Activated naive CD8-positive, alpha-beta T cell (primary cell): ENCODE measurements around the gene CHMP4B.

Source experiments
- H3K27ac Mint-ChIP-seq: one replicate; pipeline ENCODE4 v1.8.0; 2021; ENCODE audit warnings: mixed read lengths
- H3K27me3 Mint-ChIP-seq: one replicate; pipeline ENCODE4 v1.8.0; 2021; ENCODE audit warnings: mixed read lengths
- H3K36me3 Mint-ChIP-seq: one replicate; pipeline ENCODE4 v1.8.0; 2021; ENCODE audit warnings: mixed read lengths
- H3K4me1 Mint-ChIP-seq: one replicate; pipeline ENCODE4 v1.8.0; 2021; ENCODE audit warnings: low read depth, mixed read lengths
- H3K4me3 Mint-ChIP-seq: one replicate; pipeline ENCODE4 v1.8.0; 2021; ENCODE audit warnings: mild to moderate bottlenecking, mixed read lengths
- H3K9me3 Mint-ChIP-seq: one replicate; pipeline ENCODE4 v1.8.0; 2021; ENCODE audit warnings: low read depth, mixed read lengths

The CHMP4B gene

DNA sequence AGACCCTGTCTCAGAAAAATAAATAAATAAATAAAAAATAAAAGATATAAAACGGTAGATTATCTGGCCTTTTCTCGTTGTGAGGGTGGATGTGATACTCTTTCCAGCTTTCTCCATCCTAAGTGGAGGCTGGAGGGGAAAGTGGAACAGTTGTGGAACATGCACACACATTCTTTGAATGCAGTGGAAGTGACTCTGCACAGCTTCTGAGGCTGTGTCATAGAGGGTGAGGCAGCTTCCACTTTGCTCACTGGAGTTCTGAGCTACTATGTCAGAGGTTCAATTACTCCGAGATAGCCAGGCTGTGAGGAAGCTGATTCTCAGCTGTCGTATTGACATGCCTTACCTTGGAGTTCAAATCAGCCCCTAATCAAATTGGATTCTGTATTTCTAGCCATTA, 82.2 kb downstream of the CHMP4B start:
- Mint-ChIP-seq H3K9me3 (peaks cover 6% of the 10 kb centered on the region), H3K4me1 (no peaks in the 10 kb centered on the region), H3K36me3 (no peaks in the 10 kb centered on the region), H3K27me3 (peaks cover 1% of the 10 kb centered on the region), H3K4me3 (no peak overlapping the region), H3K27ac (no peak overlapping the region)

DNA sequence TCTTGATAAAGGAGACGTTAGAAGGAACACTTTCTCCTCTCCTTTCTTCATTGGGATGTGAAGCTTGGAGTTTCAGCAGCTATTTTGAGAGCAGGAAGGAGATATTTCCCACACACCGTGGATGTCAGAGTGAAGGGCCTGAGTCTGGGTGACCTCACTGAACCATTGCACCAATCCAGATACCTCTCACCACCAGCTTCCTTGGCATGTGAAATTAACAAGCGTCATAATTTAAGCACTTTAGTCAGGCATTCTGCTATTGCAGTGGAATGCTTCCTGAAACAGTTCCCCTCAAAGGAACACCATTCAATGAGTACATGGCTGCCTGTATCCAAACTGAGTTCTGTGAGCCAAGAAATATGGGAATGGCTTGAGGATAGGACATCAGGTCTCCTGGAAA, 83.7 kb downstream of the CHMP4B start:
- Mint-ChIP-seq H3K4me3 (no peak overlapping the region), H3K9me3 (peaks cover 6% of the 10 kb centered on the region), H3K4me1 (no peaks in the 10 kb centered on the region), H3K27me3 (peaks cover 1% of the 10 kb centered on the region), H3K36me3 (no peaks in the 10 kb centered on the region), H3K27ac (no peak overlapping the region)

DNA sequence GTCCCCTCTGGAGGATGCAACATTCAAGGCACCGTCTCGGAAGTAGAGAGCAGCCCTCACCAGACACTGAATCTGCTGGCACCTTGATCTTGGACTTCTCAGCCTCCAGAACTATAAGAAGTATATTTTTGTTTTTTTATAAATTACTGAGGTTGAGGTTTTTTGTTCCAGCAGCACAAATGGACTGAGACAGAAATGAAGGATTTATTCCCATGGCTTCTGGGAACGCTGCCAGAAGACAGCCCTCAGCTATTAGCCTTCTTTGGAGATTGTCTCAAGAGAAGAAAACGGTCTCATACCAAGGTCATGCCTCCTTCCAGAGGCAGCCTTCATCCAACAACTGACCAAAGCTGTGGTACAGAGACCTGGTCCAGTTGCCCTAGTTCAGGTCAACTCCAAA, 85.4 kb downstream of the CHMP4B start:
- Mint-ChIP-seq H3K27me3 (peaks cover 4% of the 10 kb centered on the region), H3K9me3 (no peaks in the 10 kb centered on the region), H3K4me1 (no peaks in the 10 kb centered on the region), H3K4me3 (no peak overlapping the region), H3K27ac (no peak overlapping the region), H3K36me3 (no peaks in the 10 kb centered on the region)

DNA sequence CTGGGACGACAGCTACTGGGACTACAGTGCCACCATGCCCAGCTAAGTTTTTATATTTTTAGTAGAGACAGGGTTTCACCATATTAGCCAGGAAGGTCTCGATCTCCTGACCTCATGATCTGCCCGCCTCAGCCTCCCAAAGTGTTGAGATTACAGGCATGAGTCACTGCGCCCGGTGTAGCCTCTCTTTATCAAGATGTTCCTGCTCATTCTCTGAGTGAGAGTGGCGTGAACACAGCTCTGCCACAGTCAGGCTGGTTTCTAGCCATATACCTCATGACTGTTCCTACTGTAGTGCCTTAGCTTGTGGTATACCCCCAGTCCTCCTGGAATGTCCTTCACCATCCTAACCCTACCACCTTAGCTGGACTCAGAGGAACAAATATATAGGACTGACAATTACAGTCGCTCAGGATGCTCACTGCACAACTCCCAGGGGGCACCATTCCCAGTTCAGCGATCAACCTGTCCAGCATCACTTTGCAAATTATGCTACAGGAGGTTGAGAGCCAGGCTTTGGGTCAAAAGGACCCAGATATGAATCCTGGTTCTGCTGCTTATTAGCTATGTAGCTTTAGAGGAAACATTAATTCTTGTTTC, 86.3 kb downstream of the CHMP4B start:
- H3K27me3 Mint-ChIP-seq, result peaks cover 8% of the 10 kb centered on the region
- no peak overlapping the region for H3K4me3 Mint-ChIP-seq
- H3K4me1 Mint-ChIP-seq, result no peaks in the 10 kb centered on the region
- H3K36me3 Mint-ChIP-seq, result no peaks in the 10 kb centered on the region
- H3K9me3 Mint-ChIP-seq, result no peaks in the 10 kb centered on the region
- no peak overlapping the region for H3K27ac Mint-ChIP-seq

DNA sequence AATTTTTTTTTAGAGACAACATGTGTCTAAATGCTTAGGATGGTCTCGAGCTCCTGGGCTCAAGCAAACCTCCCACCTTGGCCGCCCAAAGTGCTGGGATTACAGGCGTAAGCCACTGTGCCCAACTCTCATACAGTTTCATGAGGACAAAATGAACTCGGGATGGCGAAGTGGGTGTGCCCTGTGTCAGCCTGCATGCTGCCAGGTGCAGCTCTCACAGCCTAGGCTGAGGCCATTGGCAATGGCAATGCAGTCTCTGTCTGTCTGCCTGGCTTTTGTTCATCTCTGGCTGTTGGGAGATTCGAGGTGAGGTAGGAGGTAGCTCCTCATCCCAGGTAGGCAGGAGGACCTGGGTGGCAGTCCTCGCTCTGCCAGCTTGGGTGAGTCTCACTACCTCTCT, 88.0 kb downstream of the CHMP4B start:
- no peaks in the 10 kb centered on the region for H3K9me3 Mint-ChIP-seq
- no peak overlapping the region for H3K27ac Mint-ChIP-seq
- H3K4me1 Mint-ChIP-seq, result no peaks in the 10 kb centered on the region
- no peak overlapping the region for H3K4me3 Mint-ChIP-seq
- no peaks in the 10 kb centered on the region for H3K36me3 Mint-ChIP-seq
- peaks cover 8% of the 10 kb centered on the region for H3K27me3 Mint-ChIP-seq

DNA sequence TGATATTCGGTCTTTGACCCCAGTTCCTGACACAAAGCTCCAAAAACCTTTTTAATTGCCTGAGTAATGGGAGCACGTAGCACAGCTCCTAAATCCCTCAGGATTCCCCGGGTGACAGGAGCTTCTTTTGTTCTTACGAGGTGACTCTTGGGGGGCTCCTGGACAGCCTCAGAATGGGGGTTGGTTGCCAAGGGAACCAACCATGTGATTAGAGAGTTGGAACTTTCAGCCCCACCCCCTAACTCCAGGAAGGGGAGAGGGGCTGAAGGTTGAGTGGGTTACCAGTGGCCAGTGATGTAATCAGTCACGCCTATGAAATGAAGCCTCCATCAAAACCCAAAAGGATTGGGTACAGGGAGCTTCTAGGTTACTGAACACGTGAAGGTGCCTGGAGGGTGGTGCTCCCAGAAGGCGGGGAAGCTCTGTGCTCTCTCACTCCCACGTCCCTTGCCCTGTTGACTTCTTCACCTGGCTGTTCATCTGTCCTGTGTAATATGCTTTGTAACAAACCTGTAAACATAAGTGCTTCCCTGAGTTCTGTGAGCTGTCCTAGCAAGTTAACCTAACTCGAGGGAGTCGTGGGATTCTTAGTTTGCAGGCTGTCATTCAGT, 89.5 kb downstream of the CHMP4B start:
- no peak overlapping the region for H3K27ac Mint-ChIP-seq

DNA sequence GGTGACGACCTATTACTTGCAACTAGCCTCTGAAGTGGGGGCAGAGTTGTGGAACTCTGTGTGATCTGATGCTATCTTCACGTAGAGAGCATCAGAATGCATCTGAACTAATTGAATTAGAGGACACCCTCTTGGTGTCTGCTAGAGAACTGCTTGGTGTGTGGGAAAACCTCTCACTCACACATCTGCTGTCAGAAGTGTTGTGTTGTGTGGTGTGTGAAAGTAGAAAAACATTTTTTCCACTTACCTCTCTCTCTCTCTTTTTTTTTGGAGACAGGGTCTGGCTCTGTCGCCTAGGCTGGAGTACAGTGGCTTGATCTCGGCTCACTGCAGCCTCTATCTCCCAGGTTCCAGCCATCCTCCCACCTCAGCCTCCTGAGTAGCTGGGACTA, 90.0 kb downstream of the CHMP4B start:
- Mint-ChIP-seq H3K36me3 (no peaks in the 10 kb centered on the region), H3K27me3 (peaks cover 8% of the 10 kb centered on the region), H3K4me1 (no peaks in the 10 kb centered on the region), H3K4me3 (no peak overlapping the region), H3K27ac (no peak overlapping the region), H3K9me3 (no peaks in the 10 kb centered on the region)

More for the DNA sequence above, 89.5 kb downstream of the CHMP4B start:
- Mint-ChIP-seq H3K4me3 (no peak overlapping the region), H3K4me1 (no peaks in the 10 kb centered on the region), H3K36me3 (no peaks in the 10 kb centered on the region), H3K27me3 (peaks cover 9% of the 10 kb centered on the region), H3K9me3 (no peaks in the 10 kb centered on the region)

DNA sequence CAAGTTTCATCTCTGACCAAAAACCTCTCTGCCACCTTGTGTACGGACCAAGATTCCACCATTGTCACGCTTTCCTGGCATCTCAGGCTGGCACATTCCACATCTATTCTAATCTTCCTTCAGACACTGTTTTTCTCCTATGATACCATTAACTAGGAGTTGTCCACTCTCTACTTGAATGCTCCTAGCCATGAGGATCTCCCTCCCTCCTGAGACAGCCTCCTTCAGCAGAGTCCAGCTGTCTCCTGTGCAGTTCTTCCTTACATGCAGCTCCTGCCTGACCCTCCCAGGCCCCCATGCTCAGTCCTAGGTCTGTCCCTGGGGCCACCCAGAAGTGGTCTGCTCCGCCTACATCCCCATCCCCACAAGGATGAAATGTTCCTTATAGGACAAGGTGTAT, 90.9 kb downstream of the CHMP4B start:
- Mint-ChIP-seq H3K27me3 (peaks cover 8% of the 10 kb centered on the region), H3K27ac (no peak overlapping the region), H3K9me3 (no peaks in the 10 kb centered on the region), H3K36me3 (no peaks in the 10 kb centered on the region), H3K4me3 (no peak overlapping the region), H3K4me1 (no peaks in the 10 kb centered on the region)
